Endothelial cell of umbilical vein (primary cell): ENCODE results near the gene TOLLIP. TPM values are rescaled to one million over a fixed set of nuclear protein-coding genes. Genes with fewer than 3 reads are reported as not detected.

Source experiments
- BruUV-seq: library from RNA; stranded (reverse); fragments of 400-500 nt; replicated peaks from 2 replicates; lab custom pipeline; 2021; lab: Mats Ljungman, UMichigan
- CTCF ChIA-PET: fragments of 300-600, 350-600 bp; sonication (Branson Sonifier 250); formaldehyde crosslinking; loops from one replicate; lab custom pipeline; 2021; ENCODE audit warnings: antibody characterized with exemption, inconsistent platforms; lab: Charles Lee
- POLR2A ChIA-PET: fragments of 300-600, 350-600 bp; sonication (Branson Sonifier 250); formaldehyde crosslinking; loops from one replicate; lab custom pipeline; 2021; ENCODE audit warnings: antibody characterized with exemption, inconsistent platforms; lab: Charles Lee
- DNase-seq: peaks from one replicate; pipeline ENCODE4 v3.0.0-alpha.2; 2011; ENCODE audit warnings: low read depth, low spot score
- FAIRE-seq: peaks from 2 replicates; lab custom pipeline; 2011; peaks lifted over from hg19 to GRCh38; lab: Jason Lieb, UNC
- H2AFZ ChIP-seq: 2 replicates; pipeline ENCODE4 v1.6.0; 2012; ENCODE audit warnings: low read depth, low read length, control low read depth, inconsistent platforms
- H3K27ac ChIP-seq: 2 replicates; pipeline ENCODE4 v1.5.1; 2011; ENCODE audit warnings: low read depth, mild to moderate bottlenecking, control low read depth, low read length, moderate library complexity; ENCODE audit not compliant: insufficient read depth
- H3K27me3 ChIP-seq, 2 experiments: 2 replicates each; pipeline versions ENCODE4 v1.6.0 to v1.6.1; 2011; ENCODE audit warnings: low read length in 2 of 2, mixed read lengths in 1 of 2; ENCODE audit not compliant: control insufficient read depth in 2 of 2, insufficient read depth in 2 of 2
- H3K36me3 ChIP-seq, 2 experiments: 2 replicates in 1 of 2; 3 replicates in 1 of 2; pipeline ENCODE4 v1.5.1; 2011; ENCODE audit warnings: low read length in 2 of 2, mild to moderate bottlenecking in 1 of 2, moderate library complexity in 1 of 2; ENCODE audit not compliant: control insufficient read depth in 2 of 2, insufficient read depth in 2 of 2; ENCODE audit errors: extremely low read depth in 1 of 2
- H3K4me1 ChIP-seq: 3 replicates; pipeline ENCODE4 v1.5.1; 2011; ENCODE audit warnings: mild to moderate bottlenecking, low read length; ENCODE audit not compliant: control insufficient read depth, insufficient read depth; ENCODE audit errors: extremely low read depth
- H3K4me2 ChIP-seq: 2 replicates; pipeline ENCODE4 v1.6.1; 2011; ENCODE audit warnings: low read length, control low read depth, mixed read lengths; ENCODE audit not compliant: insufficient read depth
- H3K4me3 ChIP-seq, 3 experiments: fragments of 200-600 bp in 1 of 3; sonication (generic), shearing (Covaris generic) in 1 of 3; replicated peaks in 1 of 3; 2 replicates each; pipeline ENCODE4 v1.5.1; 2011 to 2016; ENCODE audit warnings: control low read depth in 3 of 3, low read length in 3 of 3, mild to moderate bottlenecking in 2 of 3, inconsistent platforms in 1 of 3, low read depth in 1 of 3, moderate library complexity in 1 of 3; ENCODE audit not compliant: insufficient read depth in 1 of 3
- H3K79me2 ChIP-seq: 2 replicates; pipeline ENCODE4 v1.6.0; 2012; ENCODE audit warnings: low read length, inconsistent platforms; ENCODE audit not compliant: control insufficient read depth, insufficient read depth
- H3K9ac ChIP-seq: replicated peaks from 2 replicates; pipeline ENCODE3; 2011; ENCODE audit warnings: low read length, control low read depth; ENCODE audit not compliant: insufficient read depth; ENCODE audit errors: extremely low read depth
- H3K9me1 ChIP-seq: replicated peaks from 3 replicates; pipeline ENCODE4 v1.6.0; 2011; ENCODE audit warnings: mild to moderate bottlenecking, low read length; ENCODE audit not compliant: control insufficient read depth, insufficient read depth; ENCODE audit errors: extremely low read depth
- H3K9me3 ChIP-seq: replicated peaks from 2 replicates; pipeline ENCODE4 v1.5.1; 2012; ENCODE audit warnings: low read length, inconsistent platforms; ENCODE audit not compliant: control insufficient read depth, insufficient read depth
- H4K20me1 ChIP-seq: replicated peaks from 2 replicates; pipeline ENCODE3; 2011; ENCODE audit warnings: mild to moderate bottlenecking, low read length; ENCODE audit not compliant: control insufficient read depth, insufficient read depth; ENCODE audit errors: extremely low read depth
- CTCF ChIP-seq, 2 donors: IDR thresholded peaks; 1 replicate in 1 of 2; 2 replicates in 1 of 2; pipeline ENCODE4 v1.5.1; 2011; ENCODE audit warnings: low read length in 2 of 2, mild to moderate bottlenecking in 2 of 2, moderate library complexity in 2 of 2, control low read depth in 1 of 2, inconsistent platforms in 1 of 2, low read depth in 1 of 2; ENCODE audit not compliant: insufficient read depth in 1 of 2; ENCODE audit errors: extremely low read depth in 1 of 2
- EZH2 ChIP-seq: IDR thresholded peaks from 2 replicates; pipeline ENCODE4 v1.6.1; 2012; ENCODE audit warnings: borderline replicate concordance, low read depth, mild to moderate bottlenecking, moderate library complexity, low read length, inconsistent platforms; ENCODE audit not compliant: severe bottlenecking
- FOS ChIP-seq: IDR thresholded peaks from 2 replicates; pipeline ENCODE4 v1.6.1; 2011; ENCODE audit warnings: mild to moderate bottlenecking, low read length, moderate library complexity, borderline replicate concordance; ENCODE audit not compliant: insufficient read depth
- GATA2 ChIP-seq: IDR thresholded peaks from 2 replicates; pipeline ENCODE4 v1.7.0; 2011; ENCODE audit warnings: low read depth, mild to moderate bottlenecking, moderate library complexity, mixed read lengths, low read length; ENCODE audit not compliant: insufficient read length, insufficient read depth
- JUN ChIP-seq: IDR thresholded peaks from 2 replicates; pipeline ENCODE4 v1.6.1; 2011; ENCODE audit warnings: borderline replicate concordance, low read depth; ENCODE audit not compliant: insufficient read length, insufficient read depth
- MAX ChIP-seq: IDR thresholded peaks from 2 replicates; pipeline ENCODE4 v1.6.1; 2011; ENCODE audit not compliant: insufficient read depth, insufficient read length
- MYC ChIP-seq: IDR thresholded peaks from one replicate; pipeline ENCODE4 v1.6.1; 2011; ENCODE audit warnings: mild to moderate bottlenecking, low read depth, low read length
- POLR2A ChIP-seq: IDR thresholded peaks from 2 replicates; pipeline ENCODE4 v1.6.1; 2012; ENCODE audit warnings: low read depth, mild to moderate bottlenecking, control low read depth, low read length
- POLR2AphosphoS5 ChIP-seq: IDR thresholded peaks from 2 replicates; pipeline ENCODE4 v1.6.1; 2012; ENCODE audit warnings: low read depth, mild to moderate bottlenecking, control low read depth, low read length, moderate library complexity; ENCODE audit not compliant: insufficient read depth
- dilution Hi-C: fragments of 300-500 bp; cut with MboI; formaldehyde crosslinking; loops from one replicate; pipeline ENCODE4 v1.15.0; 2019; ENCODE audit warnings: low sequenced_read_pairs; ENCODE audit not compliant: extremely low pct_ligation_motif_present
- intact Hi-C: fragments of 100-400 bp; cut with micrococcal nuclease; formaldehyde crosslinking; loops from one replicate; pipeline ENCODE4 v1.10.0; 2022
- polyA plus RNA-seq, 4 experiments: library from polyadenylated mRNA; depleted of rRNA in 3 of 4; stranded (reverse) in 3 of 4; unstranded in 1 of 4; fragments of >200 nt; gene quantifications; 2 replicates each; pipeline versions ENCODE4 v1.2.1 to v1.2.3, GENCODE V29; 2011 to 2012; ENCODE audit warnings: missing spikeins in 1 of 4
- total RNA-seq: library from RNA; stranded (reverse); gene quantifications from 2 replicates; pipeline ENCODE4 v1.2.3, GENCODE V29; 2021

The TOLLIP gene
- total and polyA plus RNA-seq, 2 donors (not counting 3 experiments of a cell fraction or from before 2014, with no cell fraction given), result 49.6 to 64.8 TPM

GRCh38 chr11:1236316-1237127, 72.9 kb downstream of the TOLLIP start:
- Histone ChIP-seq H3K9ac (no peak overlapping the region), H3K4me3 (no peak overlapping the region), H3K36me3 (no peaks in the 10 kb centered on the region), H3K27me3 (no peaks in the 10 kb centered on the region), H3K9me3 (no peaks in the 10 kb centered on the region), H3K27ac (no peak overlapping the region), H3K79me2 (no peaks in the 10 kb centered on the region), H3K4me2 (no peak overlapping the region), H2AFZ (no peak overlapping the region), H4K20me1 (no peaks in the 10 kb centered on the region), H3K4me1 (no peaks in the 10 kb centered on the region), H3K9me1 (no peaks in the 10 kb centered on the region)
- intact Hi-C loops (no loop called here), dilution Hi-C loops (no loop called here)
- POLR2A ChIA-PET, result no interaction called here
- no peak for TF ChIP-seq CTCF (IDR thresholded peaks at IDR 0.05; ENCODE audit: extremely low read depth in 1 of 2, insufficient read depth in 1 of 2, low read depth in 1 of 2, low read length in 2 of 2)
- no peak for TF ChIP-seq MAX
- TF ChIP-seq FOS, result no peak
- DNase-seq (no peak), FAIRE-seq (no peak)
- CTCF ChIA-PET, result no interaction called here
- no TSS peak for BruUV-seq

- Histone ChIP-seq H3K4me1 (no peaks in the 10 kb centered on the region), H3K9me1 (no peaks in the 10 kb centered on the region), H2AFZ (no peak overlapping the region), H3K36me3 (no peaks in the 10 kb centered on the region), H3K9ac (no peak overlapping the region), H3K27me3 (no peaks in the 10 kb centered on the region), H4K20me1 (no peaks in the 10 kb centered on the region), H3K79me2 (no peaks in the 10 kb centered on the region), H3K27ac (no peak overlapping the region), H3K4me3 (no peak overlapping the region), H3K4me2 (no peak overlapping the region), H3K9me3 (no peaks in the 10 kb centered on the region)
- DNase-seq (no peak), FAIRE-seq (no peak)
- BruUV-seq, result no TSS peak
- POLR2A ChIA-PET, result no interaction called here
- CTCF ChIA-PET, result no interaction called here
- dilution Hi-C loops (no loop called here), intact Hi-C loops (no loop called here)
- TF ChIP-seq POLR2A (no peak), GATA2 (no peak), CTCF (IDR thresholded peaks at IDR 0.05; ENCODE audit: extremely low read depth in 1 of 2, insufficient read depth in 1 of 2, low read depth in 1 of 2, low read length in 2 of 2) (no peak), MYC (no peak), POLR2AphosphoS5 (no peak), FOS (no peak), JUN (no peak), MAX (no peak), EZH2 (no peak)
These were observed 73.5 kb downstream of the TOLLIP start for GRCh38 chr11:1235901-1236315.
